Measurements from ENCODE around the gene DLX5. TPM values are rescaled to one million over a fixed set of nuclear protein-coding genes. Genes with fewer than 3 reads are reported as not detected.

The DLX5 gene
- total and polyA plus RNA-seq, 8 donors = 0.23 to 11.7 TPM; not detected in 6

DNA sequence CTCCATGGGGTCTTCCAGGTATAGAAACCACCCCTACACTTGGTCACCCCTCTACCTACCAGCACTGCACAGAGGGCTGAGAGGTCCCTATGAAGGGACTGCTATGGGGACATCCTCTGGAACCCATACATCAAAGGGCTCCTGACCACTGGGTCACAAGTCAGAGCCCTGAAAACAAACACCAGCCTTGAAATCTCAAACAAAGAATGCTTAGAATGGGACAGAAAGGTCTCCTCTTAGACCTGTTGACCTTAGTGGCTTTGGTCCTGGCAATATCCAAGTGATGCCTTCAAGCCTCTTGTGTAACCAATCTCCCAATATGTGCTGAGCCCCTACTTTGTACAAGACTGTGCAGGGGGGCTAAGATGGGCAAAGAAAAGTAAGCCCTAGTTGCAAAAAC, 53.9 kb downstream of the DLX5 start:
- intact Hi-C loops (cut with DNase I; ENCODE audit: low total_unique reads) = no loop called here

More for the DNA sequence above, 53.9 kb downstream of the DLX5 start:
- Histone ChIP-seq H3K9me3 (no peaks in the 10 kb centered on the region), H3K27ac (no peak overlapping the region), H3K27me3 (peaks cover 0 to 37% (median 0%) of the 10 kb centered on the region in 3 donors), H3K36me3 (no peaks in the 10 kb centered on the region), H3K4me3 (no peak overlapping the region), H3K4me1 (no peaks in the 10 kb centered on the region)
- TF ChIP-seq POLR2A (IDR thresholded peaks at IDR 0.05) = no peak
- TF ChIP-seq EP300 (IDR thresholded peaks at IDR 0.05) = no peak
- TF ChIP-seq, protein P1, sequence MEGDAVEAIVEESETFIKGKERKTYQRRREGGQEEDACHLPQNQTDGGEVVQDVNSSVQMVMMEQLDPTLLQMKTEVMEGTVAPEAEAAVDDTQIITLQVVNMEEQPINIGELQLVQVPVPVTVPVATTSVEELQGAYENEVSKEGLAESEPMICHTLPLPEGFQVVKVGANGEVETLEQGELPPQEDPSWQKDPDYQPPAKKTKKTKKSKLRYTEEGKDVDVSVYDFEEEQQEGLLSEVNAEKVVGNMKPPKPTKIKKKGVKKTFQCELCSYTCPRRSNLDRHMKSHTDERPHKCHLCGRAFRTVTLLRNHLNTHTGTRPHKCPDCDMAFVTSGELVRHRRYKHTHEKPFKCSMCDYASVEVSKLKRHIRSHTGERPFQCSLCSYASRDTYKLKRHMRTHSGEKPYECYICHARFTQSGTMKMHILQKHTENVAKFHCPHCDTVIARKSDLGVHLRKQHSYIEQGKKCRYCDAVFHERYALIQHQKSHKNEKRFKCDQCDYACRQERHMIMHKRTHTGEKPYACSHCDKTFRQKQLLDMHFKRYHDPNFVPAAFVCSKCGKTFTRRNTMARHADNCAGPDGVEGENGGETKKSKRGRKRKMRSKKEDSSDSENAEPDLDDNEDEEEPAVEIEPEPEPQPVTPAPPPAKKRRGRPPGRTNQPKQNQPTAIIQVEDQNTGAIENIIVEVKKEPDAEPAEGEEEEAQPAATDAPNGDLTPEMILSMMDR (IDR thresholded peaks at IDR 0.05) = no peak
- TF ChIP-seq POLR2AphosphoS5 (IDR thresholded peaks at IDR 0.05) = no peak
- no peak for DNase-seq

Small RNA genes lying within 50 kb of the gene (small RNA-seq; reads per million reads assigned to genes)
- gene RF01778 = 0 reads per million in 4 donors

Other genes starting within 250 kb of the DLX5 start
- gene DLX6, start 19.3 kb downstream of the DLX5 start, total RNA-seq = not detected
- gene DLX6, start 19.3 kb downstream of the DLX5 start, polyA plus RNA-seq = under 1 TPM in 1 of 3 donors, not detected in 2; 0.08 TPM
- gene SDHAF3, start 92.9 kb upstream of the DLX5 start, total RNA-seq = 10 to 100 TPM in 1 of 5 donors, 1 to 10 TPM in 4; 2.9 to 11.7 (median 4.3) TPM
- gene SDHAF3, start 92.9 kb upstream of the DLX5 start, polyA plus RNA-seq = 10 to 100 TPM in 2 of 3 donors, 1 to 10 TPM in 1; 8.5 to 18.2 (median 14.1) TPM